Measurements from ENCODE around the gene TRMT2A. TPM values are rescaled to one million over a fixed set of nuclear protein-coding genes. Genes with fewer than 3 reads are reported as not detected.

TRMT2A gene
- total RNA-seq, 2 experiments from 2014 or later, result 97.5 to 118 TPM

DNA sequence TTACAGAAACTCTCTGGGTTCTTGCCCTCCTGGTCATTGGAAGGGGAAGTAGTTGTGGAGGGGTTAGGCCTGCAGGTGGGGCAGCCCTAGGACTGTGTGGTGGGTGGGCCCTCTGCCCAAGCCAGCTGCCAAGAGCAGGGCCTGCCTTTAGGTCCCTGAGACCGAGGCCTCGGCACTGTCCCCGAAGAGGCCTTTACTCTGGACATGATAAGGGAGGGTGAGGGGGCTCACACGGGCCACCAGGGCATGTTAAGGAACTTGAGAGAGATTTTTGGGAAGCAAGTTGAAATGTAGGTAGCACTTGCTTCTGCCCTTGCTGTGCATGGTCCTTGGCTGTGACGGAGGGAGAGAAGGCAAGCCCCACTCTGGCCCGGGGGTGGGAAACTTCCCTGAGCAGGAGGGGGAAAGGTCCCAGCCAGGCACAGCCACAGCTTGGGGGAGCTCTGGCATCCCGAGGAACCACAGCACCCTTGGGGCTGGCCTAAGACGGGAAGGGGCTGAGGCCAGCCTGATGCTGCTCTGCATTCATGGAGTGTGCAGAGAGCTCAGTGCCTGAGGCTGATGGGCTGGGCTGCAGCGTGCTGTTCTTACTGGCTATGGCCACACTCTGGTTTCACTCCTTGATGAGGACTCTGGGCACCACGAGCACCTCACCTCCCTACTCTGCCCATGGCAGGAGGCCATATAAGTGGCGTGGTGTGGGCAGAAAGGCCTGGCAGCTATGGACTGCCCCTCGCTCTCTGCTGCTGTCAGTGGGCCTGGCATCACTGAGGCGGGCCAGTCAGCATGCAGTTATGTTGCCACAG is 8.9 kb downstream of the TRMT2A start:
- Histone ChIP-seq H3K4me3 (ENCODE audit: low read depth, low read length, poor library complexity, severe bottlenecking) (no peak overlapping the region), H3K79me2 (ENCODE audit: insufficient read depth, low read depth, low read length) (no peaks in the 10 kb centered on the region), H2AFZ (ENCODE audit: low read length) (no peak overlapping the region), H4K20me1 (ENCODE audit: insufficient read depth, low read length) (no peaks in the 10 kb centered on the region), H3K27ac (ENCODE audit: low read depth, low read length, poor library complexity, severe bottlenecking) (no peak overlapping the region), H3K36me3 (ENCODE audit: insufficient read depth, low read length) (peaks cover 95% of the 10 kb centered on the region), H3K9me2 (ENCODE audit: insufficient read depth, low read length) (no peaks in the 10 kb centered on the region), H3K9me3 (ENCODE audit: low read length) (no peaks in the 10 kb centered on the region), H3K4me2 (ENCODE audit: low read length) (no peak overlapping the region), H3K4me1 (ENCODE audit: insufficient read depth, low read length, poor library complexity, severe bottlenecking) (peaks cover 24% of the 10 kb centered on the region)
- POLR2A ChIA-PET, result no interaction called here
- CTCF ChIA-PET (ENCODE audit: unreplicated experiment), result no interaction called here
- TF ChIP-seq CTCF (conservative IDR thresholded peaks at IDR 0.05; ENCODE audit: low read length) (no peak), EZH2phosphoT487 (IDR thresholded peaks at IDR 0.05; ENCODE audit: borderline replicate concordance, low read depth, low read length) (no peak)
- no TSS peak for BruUV-seq (replicated peaks)
- intact Hi-C loops (cut with micrococcal nuclease; ENCODE audit: unreplicated experiment), result no loop called here
- DNase-seq (ENCODE audit: low spot score), result no peak

DNA sequence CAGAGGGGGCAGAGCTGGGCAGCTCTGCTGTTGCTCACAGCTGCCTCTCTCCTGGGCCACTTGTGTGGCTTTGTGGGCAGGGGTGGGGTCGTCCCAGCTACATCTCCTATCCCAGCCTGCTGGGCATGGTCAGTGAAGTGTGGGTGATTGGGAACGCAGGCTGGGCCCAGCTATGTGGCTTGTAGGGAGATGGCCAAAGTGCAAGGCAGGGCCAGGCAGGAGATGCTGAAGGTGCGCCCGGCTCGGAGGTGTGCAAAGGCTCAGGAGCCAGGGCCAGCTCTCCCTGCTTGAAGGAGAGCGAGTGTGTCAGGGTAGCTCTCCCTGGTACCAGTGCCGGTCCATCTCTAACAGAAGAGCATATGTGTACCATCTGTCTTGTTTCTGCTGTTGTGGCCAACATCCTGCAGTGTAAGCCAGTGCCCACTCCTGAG is 9.5 kb downstream of the TRMT2A start:
- Histone ChIP-seq H3K4me2 (ENCODE audit: low read length) (no peak overlapping the region), H3K9me2 (ENCODE audit: insufficient read depth, low read length) (no peaks in the 10 kb centered on the region), H3K79me2 (ENCODE audit: insufficient read depth, low read depth, low read length) (no peaks in the 10 kb centered on the region), H4K20me1 (ENCODE audit: insufficient read depth, low read length) (no peaks in the 10 kb centered on the region), H3K4me3 (ENCODE audit: low read depth, low read length, poor library complexity, severe bottlenecking) (no peak overlapping the region), H3K36me3 (ENCODE audit: insufficient read depth, low read length) (peaks cover 90% of the 10 kb centered on the region), H3K9me3 (ENCODE audit: low read length) (no peaks in the 10 kb centered on the region), H2AFZ (ENCODE audit: low read length) (no peak overlapping the region), H3K27ac (ENCODE audit: low read depth, low read length, poor library complexity, severe bottlenecking) (no peak overlapping the region), H3K4me1 (ENCODE audit: insufficient read depth, low read length, poor library complexity, severe bottlenecking) (peaks cover 21% of the 10 kb centered on the region)
- no peak for DNase-seq (ENCODE audit: low spot score)
- no peak for TF ChIP-seq CTCF (conservative IDR thresholded peaks at IDR 0.05; ENCODE audit: low read length)
- no peak for TF ChIP-seq EZH2phosphoT487 (IDR thresholded peaks at IDR 0.05; ENCODE audit: borderline replicate concordance, low read depth, low read length)
- intact Hi-C loops (cut with micrococcal nuclease; ENCODE audit: unreplicated experiment), result no loop called here
- ChIA-PET CTCF (ENCODE audit: unreplicated experiment) (no interaction called here), POLR2A (no interaction called here)
- no TSS peak for BruUV-seq (replicated peaks)

- peaks cover 90% of the 10 kb centered on the region for H3K36me3 ChIP-seq (ENCODE audit: insufficient read depth, low read length)
- H3K27ac ChIP-seq (ENCODE audit: low read depth, low read length, poor library complexity, severe bottlenecking), result no peak overlapping the region
- H4K20me1 ChIP-seq (ENCODE audit: insufficient read depth, low read length), result no peaks in the 10 kb centered on the region
- H3K4me2 ChIP-seq (ENCODE audit: low read length), result no peak overlapping the region
- DNase-seq (ENCODE audit: low spot score), result no peak
- CTCF ChIA-PET (ENCODE audit: unreplicated experiment), result no interaction called here
- no peak for TF ChIP-seq EZH2phosphoT487 (IDR thresholded peaks at IDR 0.05; ENCODE audit: borderline replicate concordance, low read depth, low read length)
- TF ChIP-seq CTCF (conservative IDR thresholded peaks at IDR 0.05; ENCODE audit: low read length), result no peak
- no TSS peak for BruUV-seq (replicated peaks)
- intact Hi-C loops (cut with micrococcal nuclease; ENCODE audit: unreplicated experiment), result no loop called here
- H3K9me3 ChIP-seq (ENCODE audit: low read length), result no peaks in the 10 kb centered on the region
- no peaks in the 10 kb centered on the region for H3K79me2 ChIP-seq (ENCODE audit: insufficient read depth, low read depth, low read length)
- peaks cover 15% of the 10 kb centered on the region for H3K4me1 ChIP-seq (ENCODE audit: insufficient read depth, low read length, poor library complexity, severe bottlenecking)
- H3K4me3 ChIP-seq (ENCODE audit: low read depth, low read length, poor library complexity, severe bottlenecking), result no peak overlapping the region
- no peak overlapping the region for H2AFZ ChIP-seq (ENCODE audit: low read length)
- POLR2A ChIA-PET, result no interaction called here
- H3K9me2 ChIP-seq (ENCODE audit: insufficient read depth, low read length), result no peaks in the 10 kb centered on the region
Observed at GRCh38 chr22:20106849-20107237, 10.2 kb downstream of the TRMT2A start.

Data from OCI-LY7 (cell line).